HG03159 (cell line): ENCODE measurements around the gene HSPA4.
"Not testable (repeated sequence)": the region's sequence is repeated elsewhere in the genome, so short reads cannot be mapped to it uniquely, and the experiment has no call there.

Source experiments
- ATAC-seq: cut with Tn5 transposase; IDR thresholded peaks from one replicate; pipeline ENCODE4 v1.9.1; 2021; ENCODE audit warnings: mild to moderate bottlenecking, moderate library complexity; ENCODE audit not compliant: unreplicated experiment

HSPA4 gene

DNA sequence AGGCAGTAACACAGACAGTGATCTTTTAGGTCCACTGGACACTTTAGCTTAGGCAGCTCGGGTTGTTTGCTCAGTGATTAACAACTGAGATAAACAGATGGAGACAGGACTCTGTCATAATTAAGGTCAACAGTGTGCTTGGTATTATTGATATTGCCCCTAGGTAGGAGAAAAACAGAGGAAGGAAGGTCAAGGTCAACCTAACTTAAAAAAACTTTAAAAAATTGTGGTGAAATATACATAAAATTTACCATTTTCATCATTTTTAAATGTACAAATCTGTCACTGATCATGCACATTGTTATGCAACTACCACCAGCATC, 2.1 kb upstream of the HSPA4 start:
- ATAC-seq: no peak

GRCh38 chr5:133050521-133050920, 1.3 kb upstream of the HSPA4 start:
- ATAC-seq: no peak

- no peak for ATAC-seq
These were observed 712 bp upstream of the HSPA4 start for GRCh38 chr5:133051061-133051541.

DNA sequence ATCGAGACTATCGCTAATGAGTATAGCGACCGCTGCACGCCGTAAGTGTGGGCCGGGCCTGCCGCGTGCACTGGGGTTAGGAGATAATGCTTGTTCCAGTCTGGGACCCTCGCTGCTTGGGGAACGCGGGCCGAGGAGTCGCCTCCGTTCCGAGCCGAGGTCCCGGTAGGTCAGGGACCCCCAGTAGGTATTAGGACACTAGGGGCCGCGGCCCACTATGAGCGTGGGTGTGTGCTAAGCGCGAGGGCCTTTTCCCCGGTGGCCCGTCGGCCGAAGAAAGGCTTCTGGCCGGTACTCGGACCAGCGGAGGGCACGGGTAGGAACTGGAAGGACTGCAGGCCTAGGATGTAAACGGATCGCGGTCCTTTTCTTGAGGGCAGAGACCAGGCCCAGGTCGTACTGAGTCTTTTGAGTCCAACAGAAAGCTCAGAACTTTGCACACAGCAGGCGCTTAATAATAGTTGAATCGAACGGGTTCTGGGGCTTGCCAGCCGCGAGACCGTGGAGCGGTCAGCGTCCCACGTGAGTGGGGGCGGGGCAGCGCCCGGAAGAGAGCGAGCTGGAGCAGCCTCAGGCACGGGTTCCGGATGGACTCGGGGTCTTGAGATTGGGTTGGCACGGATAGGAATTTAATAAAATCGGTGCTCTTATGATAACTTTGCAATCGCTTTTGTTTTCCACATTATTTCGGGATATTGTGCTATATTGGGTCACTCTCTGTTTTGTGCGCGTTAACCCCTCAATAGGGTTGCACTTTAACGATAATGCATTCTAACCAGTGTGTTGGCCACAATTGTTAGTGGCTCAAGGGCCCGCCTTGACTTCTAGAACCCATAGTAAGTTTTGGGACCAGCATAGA, 733 bp downstream of the HSPA4 start:
- peak; percentile 29 for ATAC-seq

GRCh38 chr5:133053448-133053847, 1.6 kb downstream of the HSPA4 start:
- no peak for ATAC-seq

DNA sequence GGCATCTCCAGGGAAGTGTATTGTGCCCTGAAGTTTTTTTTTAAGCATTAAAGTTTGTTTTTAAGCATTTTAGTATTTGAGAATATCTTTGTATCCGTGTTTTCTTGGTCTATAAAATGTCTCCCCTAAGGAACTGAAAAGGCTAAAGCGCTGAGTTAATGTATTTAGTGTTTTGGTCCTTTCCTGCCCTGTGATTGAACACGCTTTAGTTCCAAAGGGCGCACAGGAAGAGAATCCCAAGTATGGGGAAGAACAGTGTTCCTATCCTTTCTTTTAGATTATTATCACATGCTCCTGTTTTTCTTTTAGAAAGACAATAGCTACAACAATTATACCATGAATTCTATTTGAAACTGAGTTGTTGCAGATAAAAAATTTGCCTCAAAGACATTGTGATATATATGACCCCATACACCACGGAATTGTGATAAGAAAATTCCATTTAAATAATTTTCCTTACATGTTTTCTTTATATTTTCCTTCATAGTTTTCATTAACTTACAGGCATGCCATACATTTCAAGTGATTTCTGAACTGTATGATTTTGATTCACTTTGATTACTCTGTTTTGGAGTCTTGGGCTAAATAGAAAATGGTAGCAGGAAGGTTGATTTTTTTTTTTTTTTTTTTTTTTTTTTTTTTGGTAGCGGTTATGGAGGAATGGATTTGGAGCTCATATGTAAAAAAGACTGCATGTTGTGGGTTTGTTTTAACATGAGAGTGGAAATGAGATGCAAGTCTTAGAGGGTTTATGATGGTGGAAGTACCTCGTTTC, 3.1 kb downstream of the HSPA4 start:
- ATAC-seq: no peak

DNA sequence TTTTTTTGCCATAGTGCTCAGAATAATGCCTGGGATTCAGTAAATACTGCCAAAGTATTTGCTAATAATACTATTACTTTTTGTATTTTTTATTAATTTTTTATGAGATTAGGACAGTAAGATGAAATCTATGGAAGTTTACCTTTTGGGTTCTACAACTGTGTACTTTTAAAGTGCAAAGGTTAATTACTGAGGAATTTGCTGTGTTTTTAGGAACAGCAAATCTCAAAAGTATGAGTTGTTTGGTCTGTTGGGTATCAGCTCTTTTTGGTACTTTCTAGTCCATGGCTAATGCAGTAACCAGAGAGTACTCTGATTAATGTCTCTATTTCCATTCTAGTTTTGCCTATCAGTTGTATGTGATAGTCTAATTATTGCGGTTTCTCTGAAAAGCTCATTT, 5.1 kb downstream of the HSPA4 start:
- ATAC-seq: no peak

DNA sequence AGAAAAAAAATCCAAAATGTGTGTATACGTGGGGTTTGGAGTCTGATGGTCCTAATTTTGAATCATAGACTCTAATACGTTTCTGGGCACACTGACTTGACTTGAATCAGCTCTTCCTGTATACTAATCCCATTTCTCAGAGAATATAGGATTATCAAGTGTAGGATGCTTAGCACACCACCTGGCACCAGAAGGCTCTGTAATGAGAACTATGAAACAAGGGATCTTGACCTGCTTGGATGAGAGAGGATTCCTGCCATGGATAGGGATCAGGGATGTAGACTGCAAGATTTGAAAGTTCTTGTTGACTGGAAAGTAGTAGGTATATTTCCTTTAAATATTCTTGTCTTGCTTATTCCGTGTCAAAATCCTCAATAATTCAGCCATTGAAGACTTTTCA, 7.8 kb downstream of the HSPA4 start:
- no peak for ATAC-seq

- ATAC-seq: no peak
These were observed 10.5 kb downstream of the HSPA4 start for GRCh38 chr5:133062276-133062675.

GRCh38 chr5:133063965-133064364, 12.2 kb downstream of the HSPA4 start:
- no peak for ATAC-seq

GRCh38 chr5:133065471-133065870, 13.7 kb downstream of the HSPA4 start:
- no peak for ATAC-seq

DNA sequence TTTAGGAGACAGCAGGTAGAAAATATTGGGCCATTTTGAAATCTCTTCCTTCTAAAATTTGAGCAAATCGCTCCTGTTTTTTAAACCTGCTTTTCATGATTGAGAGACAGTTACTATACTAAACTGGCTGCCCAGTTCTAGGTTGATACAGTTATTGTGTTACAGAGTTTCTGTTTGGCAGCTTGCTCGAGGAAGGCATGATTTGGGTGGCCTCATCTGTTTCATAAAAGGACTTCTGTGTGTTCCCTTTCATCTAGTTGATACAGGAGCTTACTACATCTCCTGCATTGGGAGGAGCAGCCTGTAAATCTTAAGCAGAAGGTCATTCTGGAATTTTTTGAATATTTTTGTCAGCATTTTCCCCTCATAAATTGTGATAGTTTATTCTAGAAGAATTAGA, 14.2 kb downstream of the HSPA4 start:
- ATAC-seq: no peak

- ATAC-seq: no peak
These were observed 20.2 kb downstream of the HSPA4 start for GRCh38 chr5:133072021-133072420.

DNA sequence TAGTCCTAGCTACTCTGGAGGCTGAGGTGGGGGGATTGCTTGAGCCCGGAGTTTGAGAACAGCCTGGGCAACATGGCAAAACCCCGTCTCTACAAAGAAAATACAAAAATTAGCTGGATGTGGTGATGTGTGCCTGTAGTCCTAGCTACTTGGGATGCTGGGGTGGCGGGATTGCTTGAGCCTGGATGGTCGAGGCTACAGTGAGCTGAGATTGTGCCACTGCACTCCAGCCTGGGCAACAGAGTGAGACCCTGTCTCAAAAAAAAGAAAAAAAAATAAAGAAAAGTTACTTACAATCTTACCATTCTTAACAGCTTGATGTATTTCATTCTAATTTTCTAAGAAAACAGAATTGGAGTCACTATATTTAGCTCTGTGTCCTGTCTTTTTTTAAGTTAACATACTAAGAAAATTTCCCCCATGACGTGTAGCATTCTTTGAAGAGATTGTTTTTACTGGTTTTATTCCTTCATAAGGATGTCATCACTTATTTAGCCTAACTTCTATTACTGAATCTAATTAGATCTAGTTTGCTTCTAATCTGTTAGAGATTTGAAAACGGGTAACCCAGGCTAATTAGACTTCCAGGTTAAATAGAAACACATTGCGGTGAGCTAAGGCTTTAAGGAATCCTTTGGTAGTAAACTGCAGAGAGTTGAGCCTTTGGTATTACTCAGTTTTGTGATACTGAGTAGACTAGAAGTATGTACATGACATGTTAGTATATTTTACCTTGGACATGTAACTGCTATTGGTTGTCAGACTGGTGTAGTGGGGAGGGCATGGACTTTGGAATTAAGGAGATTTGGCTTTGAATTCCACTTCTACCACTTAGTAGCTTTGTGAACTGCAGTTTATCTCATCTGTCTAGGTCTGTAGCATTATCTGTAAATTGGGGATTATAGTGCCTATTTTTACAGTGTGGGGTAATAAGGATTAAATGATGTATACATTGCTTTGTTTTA, 24.0 kb downstream of the HSPA4 start:
- ATAC-seq: no peak

- ATAC-seq: no peak
These were observed 27.2 kb downstream of the HSPA4 start for GRCh38 chr5:133079048-133079447.

DNA sequence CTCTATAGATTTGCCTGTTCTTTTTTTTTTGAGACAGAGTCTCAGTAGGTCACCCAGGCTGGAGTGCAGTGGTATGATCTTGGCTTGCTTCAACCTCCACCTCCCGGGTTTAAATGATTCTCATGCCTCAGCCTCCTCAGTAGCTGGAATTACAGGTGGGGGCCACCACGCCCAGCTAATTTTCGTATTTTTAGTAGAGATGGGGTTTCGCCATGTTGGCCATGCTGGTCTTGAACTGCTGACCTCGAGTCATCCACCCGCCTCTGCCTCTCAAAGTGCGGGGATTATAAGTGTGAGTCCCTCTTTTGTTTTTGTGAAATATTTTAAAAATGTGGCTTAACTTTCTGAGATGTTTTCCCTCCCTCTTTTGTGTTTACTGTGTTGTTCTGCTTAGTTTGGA, 29.2 kb downstream of the HSPA4 start:
- no peak for ATAC-seq

GRCh38 chr5:133081703-133082102, 29.9 kb downstream of the HSPA4 start:
- ATAC-seq: no peak

- ATAC-seq: no peak
These were observed 30.3 kb downstream of the HSPA4 start for GRCh38 chr5:133082128-133082527.

- no peak for ATAC-seq
These were observed 32.1 kb downstream of the HSPA4 start for GRCh38 chr5:133083901-133084300.

GRCh38 chr5:133085171-133085570, 33.4 kb downstream of the HSPA4 start:
- ATAC-seq: not testable (repeated sequence)

DNA sequence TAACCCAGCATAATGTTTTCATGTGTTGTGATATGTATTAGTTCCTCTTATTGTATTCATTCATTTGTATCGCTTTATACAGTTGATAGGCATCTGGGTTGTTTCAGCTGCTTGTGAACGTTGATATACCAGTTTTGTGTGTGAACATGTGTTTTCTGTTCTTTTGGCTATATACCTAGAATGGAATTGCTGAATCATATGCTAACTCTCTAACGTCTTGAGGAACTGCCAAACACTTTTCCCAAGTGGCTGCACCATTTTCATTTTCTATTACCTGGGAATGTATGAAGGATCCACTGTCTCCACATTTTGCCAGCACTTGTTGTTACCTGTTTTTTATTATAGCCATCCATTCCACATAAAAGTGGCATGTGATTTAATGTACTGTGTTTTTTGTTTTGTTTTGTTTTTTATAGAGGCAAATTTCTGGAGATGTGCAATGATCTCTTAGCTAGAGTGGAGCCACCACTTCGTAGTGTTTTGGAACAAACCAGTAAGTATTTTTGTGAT, 34.6 kb downstream of the HSPA4 start:
- no peak for ATAC-seq
